Mononuclear cell (primary cell): Measurements from ENCODE around the gene EYA2. TPM values are rescaled to one million over a fixed set of nuclear protein-coding genes. Genes with fewer than 3 reads are reported as not detected.
"Not testable (repeated sequence)": the region's sequence is repeated elsewhere in the genome, so short reads cannot be mapped to it uniquely, and the experiment has no call there.

Experiments
- H3K27me3 ChIP-seq: 2 replicates; pipeline ENCODE4 v1.6.0; 2011; ENCODE audit warnings: low read length, control low read depth; ENCODE audit not compliant: insufficient read depth
- H3K4me1 ChIP-seq: 2 replicates; pipeline ENCODE4 v1.5.1; 2011; ENCODE audit warnings: mild to moderate bottlenecking, low read length, control low read depth; ENCODE audit not compliant: insufficient read depth
- H3K4me3 ChIP-seq: 2 replicates; pipeline ENCODE4 v1.5.1; 2011; ENCODE audit warnings: mild to moderate bottlenecking, low read length, moderate library complexity
- H3K9me3 ChIP-seq: 2 replicates; pipeline ENCODE4 v1.5.1; 2011; ENCODE audit warnings: low read depth, mild to moderate bottlenecking, control low read depth, low read length
- total RNA-seq: library from RNA; depleted of rRNA; stranded (reverse); fragments of >200 nt; gene quantifications from one replicate; pipeline ENCODE4 v1.2.3, GENCODE V29; 2012

The EYA2 gene
- total RNA-seq, 1 donor, result 0.10 TPM

DNA sequence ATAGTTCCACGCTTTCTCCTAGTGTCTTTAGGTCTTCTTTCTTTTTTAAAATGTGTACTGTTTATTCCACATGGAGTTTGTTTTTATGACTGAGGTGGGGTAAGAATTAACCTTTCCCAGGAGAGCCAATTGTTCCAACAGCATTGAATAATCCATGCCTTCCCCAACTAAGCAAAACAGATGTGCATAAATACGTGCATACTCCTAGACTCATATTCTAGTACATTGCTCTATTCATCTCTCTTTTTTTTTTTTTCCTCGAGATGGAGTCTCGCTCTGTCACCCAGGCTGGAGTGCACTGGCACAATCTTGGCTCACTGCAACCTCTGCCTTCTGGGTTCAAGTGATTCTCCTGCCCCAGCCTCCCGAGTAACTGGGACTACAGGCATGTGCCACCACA, 14.7 kb upstream of the EYA2 start:
- H3K4me3 ChIP-seq, H3K4me1 ChIP-seq, H3K9me3 ChIP-seq, H3K27me3 ChIP-seq: not testable (repeated sequence)

DNA sequence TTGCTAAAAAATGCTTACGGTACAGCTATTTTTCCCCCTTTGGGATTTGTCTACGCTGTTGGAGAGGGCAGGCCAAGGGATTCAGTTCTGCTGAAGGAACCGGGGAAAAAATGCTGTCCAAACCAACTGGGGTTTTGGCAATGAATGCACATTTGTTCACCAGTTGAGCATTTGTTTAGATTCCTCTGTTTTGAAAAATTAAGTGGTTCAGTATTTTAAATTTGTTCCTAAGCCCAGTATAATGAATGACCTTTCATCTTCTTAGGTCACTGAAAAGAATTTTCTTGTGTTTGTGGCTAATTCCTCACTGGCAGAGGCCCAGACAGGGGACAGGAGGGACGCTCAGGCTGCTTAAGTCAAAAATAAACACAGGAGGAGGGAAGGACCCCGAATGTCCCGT, 10.8 kb upstream of the EYA2 start:
- Histone ChIP-seq H3K9me3 (no peaks in the 10 kb centered on the region), H3K4me3 (no peak overlapping the region), H3K27me3 (peaks cover 3% of the 10 kb centered on the region), H3K4me1 (no peaks in the 10 kb centered on the region)

DNA sequence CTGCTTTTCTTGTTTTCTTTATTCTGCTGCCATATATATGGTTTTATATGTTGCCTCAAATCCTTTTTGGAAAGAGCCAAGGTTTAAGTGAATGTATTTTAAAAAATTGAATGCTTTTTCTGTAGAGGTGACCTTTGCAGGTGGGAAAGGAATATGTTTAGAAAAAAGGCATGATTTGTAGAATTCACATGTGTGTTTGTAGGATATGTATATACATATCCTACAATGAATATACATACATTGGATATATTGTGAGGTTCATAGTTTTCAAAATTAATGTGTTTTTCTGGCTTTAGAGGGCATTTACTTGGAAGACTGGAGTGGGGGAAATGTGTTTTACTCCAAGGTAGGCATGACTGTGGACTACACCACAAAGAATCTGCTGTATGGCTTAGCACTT, 4.0 kb upstream of the EYA2 start:
- H3K9me3 ChIP-seq, result no peaks in the 10 kb centered on the region
- peaks cover 26% of the 10 kb centered on the region for H3K27me3 ChIP-seq
- H3K4me3 ChIP-seq, result no peak overlapping the region
- no peaks in the 10 kb centered on the region for H3K4me1 ChIP-seq

DNA sequence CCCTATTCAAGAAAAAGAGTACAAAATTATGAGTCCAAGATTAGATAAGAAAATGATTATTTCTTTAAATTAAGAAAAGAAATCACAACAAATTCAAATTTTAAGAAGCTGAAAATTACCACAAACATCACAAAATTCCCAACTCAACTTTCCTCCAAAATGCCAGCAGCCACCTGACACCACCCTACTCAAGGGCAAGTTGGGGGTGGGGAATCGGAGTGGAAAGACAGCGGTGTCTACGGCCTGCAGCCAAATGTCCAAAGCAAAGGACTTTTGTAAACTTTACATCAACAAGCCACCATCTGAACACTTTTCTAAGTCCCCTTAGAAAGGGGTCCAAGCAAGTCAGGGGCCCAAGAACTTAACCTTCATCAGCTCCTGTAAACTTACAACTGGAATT, 1.6 kb upstream of the EYA2 start:
- no peaks in the 10 kb centered on the region for H3K9me3 ChIP-seq
- H3K4me3 ChIP-seq, result no peak overlapping the region
- no peaks in the 10 kb centered on the region for H3K4me1 ChIP-seq
- peaks cover 50% of the 10 kb centered on the region for H3K27me3 ChIP-seq

DNA sequence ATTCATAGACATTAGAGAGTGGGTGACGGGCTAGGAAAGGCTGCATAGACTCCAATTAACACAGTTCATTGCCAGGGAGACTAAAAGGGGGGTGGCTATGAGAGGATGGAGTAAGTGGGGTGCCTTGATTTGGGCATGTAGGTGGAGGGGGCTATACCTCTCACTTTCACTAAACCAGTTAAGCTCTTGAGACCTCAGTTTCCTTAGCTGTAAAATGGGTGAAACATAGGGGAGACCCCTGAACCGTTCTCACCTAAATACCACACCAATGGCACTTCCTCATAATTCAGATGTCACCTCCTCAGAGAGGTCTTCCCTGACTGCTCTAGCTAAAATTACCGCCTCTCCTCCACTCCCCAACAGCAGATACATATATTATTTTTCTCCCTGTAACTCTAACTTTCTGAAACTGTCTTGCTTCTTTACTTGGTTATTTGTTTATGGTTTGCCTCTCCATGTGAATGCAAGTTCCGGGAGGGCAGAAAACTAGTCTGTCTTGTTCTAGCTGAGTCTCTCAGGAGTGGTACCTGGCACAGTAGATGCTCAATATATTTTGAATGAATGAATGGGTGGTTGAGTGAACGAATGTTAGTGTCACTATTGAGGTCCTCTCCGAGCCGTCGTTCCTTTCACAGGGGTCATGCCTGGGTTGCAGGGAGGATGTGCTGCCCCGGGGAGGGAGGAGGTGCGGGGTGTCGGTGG, 615 bp upstream of the EYA2 start:
- H3K4me3 ChIP-seq, result no peak overlapping the region
- no peaks in the 10 kb centered on the region for H3K9me3 ChIP-seq
- peaks cover 55% of the 10 kb centered on the region for H3K27me3 ChIP-seq
- no peaks in the 10 kb centered on the region for H3K4me1 ChIP-seq

DNA sequence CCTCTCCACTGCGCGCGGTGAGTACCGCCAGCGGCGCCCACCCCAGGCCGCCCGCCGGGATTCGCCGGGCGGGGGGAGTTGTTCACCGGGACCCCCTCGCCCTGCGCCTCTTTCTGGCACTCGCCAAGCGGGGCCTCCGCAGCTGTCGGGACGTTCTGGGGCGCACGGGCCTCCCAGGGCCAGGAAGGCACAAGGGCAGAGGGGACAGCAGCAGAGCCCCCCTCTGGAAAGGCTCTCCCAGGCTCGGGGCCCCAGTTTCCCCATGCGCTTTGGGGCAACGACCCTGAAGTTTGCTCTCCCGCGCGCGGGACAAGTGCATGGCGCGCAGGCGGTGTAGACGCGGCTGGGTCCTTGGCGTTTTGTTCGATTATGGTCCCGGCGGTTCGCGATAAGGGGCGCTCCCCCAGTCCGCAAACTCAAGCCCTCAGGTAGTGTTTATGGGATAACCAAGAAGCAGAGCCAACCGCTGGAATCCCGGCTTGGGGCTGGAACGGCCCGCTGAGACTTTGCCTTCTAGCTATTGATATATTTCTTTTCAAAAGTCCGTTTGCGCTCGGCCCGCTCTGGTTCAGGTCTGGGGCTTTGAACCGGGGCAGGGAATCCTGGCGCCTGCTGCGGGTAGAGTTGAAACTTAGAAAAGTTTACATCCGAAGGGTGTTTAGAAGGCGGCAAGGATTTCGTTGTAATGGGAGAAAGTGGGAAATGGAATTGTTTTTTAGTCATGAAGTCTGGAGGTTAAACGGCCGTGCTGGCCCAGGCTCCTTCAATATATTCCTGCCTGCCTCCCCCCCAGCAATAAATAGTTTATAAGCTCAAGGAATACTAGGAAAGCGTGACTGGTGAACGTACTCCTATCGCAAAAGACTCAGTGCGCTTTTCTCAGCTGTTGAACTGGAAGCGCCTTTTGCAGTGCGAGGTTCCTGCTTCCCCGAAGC, 595 bp downstream of the EYA2 start:
- Histone ChIP-seq H3K4me3 (no peak overlapping the region), H3K9me3 (no peaks in the 10 kb centered on the region), H3K27me3 (peaks cover 59% of the 10 kb centered on the region), H3K4me1 (no peaks in the 10 kb centered on the region)

DNA sequence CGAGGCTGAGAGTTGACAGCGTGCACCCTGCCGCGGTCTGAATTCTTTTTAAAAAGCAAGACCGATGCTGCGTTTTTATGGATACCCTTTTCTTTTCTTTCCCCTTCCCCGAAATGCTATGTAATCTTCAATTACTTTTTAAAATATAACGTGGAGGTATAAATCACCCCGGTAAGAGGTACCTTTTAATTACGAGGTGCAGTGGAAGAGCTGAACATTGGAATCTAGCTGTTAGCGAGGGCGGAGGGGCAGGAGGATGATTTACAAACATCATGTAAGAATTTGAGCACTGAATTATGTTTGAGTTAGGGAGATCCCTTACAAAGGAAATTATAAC, 1.2 kb downstream of the EYA2 start:
- Histone ChIP-seq H3K4me3 (no peak overlapping the region), H3K27me3 (peaks cover 59% of the 10 kb centered on the region), H3K9me3 (no peaks in the 10 kb centered on the region), H3K4me1 (no peaks in the 10 kb centered on the region)

DNA sequence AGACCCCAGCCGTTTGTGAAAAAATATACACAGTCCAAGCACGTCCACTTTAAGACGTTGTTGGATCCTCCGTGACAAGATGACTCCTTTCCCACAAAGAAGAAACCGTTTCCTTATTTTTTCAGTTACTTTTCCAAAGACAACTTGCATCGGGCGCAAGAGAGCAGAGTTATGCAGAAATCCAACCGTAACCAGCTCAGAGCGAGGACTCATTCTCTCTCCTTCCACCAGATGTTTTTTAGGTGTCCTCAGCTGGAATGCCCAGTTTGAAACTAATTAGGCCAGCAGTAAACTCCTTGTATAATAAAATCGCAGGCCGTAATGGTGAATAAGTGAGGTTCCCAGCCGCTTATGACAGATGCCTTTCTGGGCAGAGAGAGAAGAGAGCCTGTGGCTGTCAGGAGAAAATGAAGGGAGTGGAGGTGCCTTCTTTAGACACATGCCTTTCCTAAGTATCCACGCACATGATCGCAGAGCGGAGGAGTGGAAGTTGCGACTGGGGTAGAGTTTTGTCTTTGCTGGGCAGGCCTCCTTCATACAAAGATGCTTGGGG, 2.8 kb downstream of the EYA2 start:
- Histone ChIP-seq H3K9me3 (no peaks in the 10 kb centered on the region), H3K4me1 (no peaks in the 10 kb centered on the region), H3K4me3 (no peak overlapping the region), H3K27me3 (peaks cover 59% of the 10 kb centered on the region)

DNA sequence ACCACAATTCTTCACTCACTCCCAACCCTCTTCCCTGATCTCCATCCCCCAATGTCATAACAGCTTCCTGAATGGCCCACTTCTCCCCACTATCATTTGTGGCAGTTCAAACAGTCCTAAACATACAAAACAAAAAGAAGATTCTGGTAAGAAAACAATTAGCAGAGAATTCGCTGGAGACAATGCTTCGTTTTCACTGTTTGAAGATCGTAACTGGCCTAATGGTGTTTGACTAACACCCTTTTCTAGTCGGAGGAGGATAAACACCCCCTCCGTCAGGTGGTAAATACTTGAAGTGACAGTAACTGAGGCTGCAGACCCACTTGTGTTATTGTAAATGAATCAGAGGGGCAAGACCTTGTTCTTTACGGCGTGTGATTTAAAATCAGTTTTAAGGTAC, 3.8 kb downstream of the EYA2 start:
- H3K4me3 ChIP-seq, result no peak overlapping the region
- peaks cover 49% of the 10 kb centered on the region for H3K27me3 ChIP-seq
- no peaks in the 10 kb centered on the region for H3K4me1 ChIP-seq
- no peaks in the 10 kb centered on the region for H3K9me3 ChIP-seq

DNA sequence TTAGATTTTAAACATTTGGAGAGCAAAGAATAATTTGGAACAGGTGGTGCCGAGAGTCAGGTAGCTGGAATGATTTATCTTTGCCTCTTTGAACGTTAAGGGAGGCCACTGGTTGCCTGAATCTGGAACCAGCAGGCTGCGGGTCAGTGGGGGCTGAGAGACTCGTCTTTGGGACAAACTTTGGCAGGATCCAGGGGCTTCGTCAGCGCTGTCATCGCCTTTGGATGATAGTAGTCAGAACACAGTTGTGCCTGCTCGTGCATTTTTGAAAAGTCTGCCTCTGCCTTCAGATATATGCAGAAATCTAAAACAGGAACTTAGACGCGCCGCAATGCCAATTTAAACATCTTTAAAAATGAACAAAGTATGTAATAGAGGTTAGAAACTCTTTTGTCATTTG, 5.0 kb downstream of the EYA2 start:
- Histone ChIP-seq H3K9me3 (no peaks in the 10 kb centered on the region), H3K4me3 (no peak overlapping the region), H3K27me3 (peaks cover 40% of the 10 kb centered on the region), H3K4me1 (no peaks in the 10 kb centered on the region)

DNA sequence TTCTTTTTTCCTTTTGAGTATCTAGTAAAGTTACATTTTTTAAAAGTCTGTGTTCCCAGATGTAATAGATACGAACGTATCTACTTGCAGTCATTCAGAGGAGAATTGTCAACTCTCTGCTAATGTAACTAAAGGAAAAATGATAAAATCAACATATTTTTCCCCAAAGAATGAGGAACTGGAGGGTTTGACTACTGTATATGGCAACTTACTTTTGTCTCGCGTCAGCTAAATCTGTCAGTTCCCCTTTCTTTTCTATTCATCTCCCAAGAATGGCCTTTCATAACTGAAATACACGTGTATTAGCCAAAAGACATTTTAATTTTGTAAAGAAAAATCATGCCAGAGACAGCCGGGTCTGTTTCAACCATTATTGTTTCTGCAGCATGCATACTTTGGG, 5.4 kb downstream of the EYA2 start:
- Histone ChIP-seq H3K4me1 (no peaks in the 10 kb centered on the region), H3K9me3 (no peaks in the 10 kb centered on the region), H3K4me3 (no peak overlapping the region), H3K27me3 (peaks cover 39% of the 10 kb centered on the region)

DNA sequence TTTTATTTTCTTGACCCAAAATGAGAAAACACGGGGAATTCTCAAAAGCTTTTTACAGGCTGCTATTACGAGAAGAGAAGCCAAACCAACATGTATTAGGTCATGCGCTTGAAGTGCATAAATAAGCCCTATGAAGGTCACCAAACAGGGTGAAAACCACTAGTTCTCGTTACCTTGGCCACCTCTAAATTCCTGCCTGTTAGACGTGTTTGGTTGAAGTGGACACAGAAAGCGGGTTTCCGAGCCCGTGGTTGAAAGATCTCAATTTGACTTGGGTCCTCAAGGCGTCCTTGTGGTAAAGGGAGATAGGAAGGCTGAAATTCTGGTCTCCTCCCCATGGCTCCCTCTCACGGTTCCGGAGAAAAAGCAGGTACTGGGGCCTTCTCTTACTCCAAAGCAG, 6.2 kb downstream of the EYA2 start:
- Histone ChIP-seq H3K27me3 (peaks cover 31% of the 10 kb centered on the region), H3K4me1 (no peaks in the 10 kb centered on the region), H3K9me3 (no peaks in the 10 kb centered on the region), H3K4me3 (no peak overlapping the region)

DNA sequence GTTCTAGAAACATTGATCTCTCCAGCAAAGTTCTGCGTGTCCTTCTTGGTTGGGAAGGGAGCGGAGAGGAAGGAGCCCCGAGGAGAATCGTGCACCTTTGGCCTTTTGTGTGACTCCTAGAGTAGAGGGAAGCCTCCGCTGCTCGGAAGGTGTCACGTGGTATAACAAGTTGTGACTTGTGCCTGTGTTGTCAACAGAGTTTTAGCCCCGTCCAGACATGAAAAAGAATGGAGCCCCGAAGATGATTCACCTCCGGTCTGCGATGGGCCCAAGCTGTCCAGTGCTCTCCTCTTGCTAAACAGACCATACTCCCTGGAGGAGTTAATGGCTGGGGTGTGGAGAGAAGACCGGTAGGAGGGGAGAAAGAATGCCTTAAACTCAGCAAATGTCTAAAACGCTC, 7.0 kb downstream of the EYA2 start:
- no peaks in the 10 kb centered on the region for H3K9me3 ChIP-seq
- H3K4me3 ChIP-seq, result no peak overlapping the region
- H3K27me3 ChIP-seq, result peaks cover 23% of the 10 kb centered on the region
- H3K4me1 ChIP-seq, result no peaks in the 10 kb centered on the region

DNA sequence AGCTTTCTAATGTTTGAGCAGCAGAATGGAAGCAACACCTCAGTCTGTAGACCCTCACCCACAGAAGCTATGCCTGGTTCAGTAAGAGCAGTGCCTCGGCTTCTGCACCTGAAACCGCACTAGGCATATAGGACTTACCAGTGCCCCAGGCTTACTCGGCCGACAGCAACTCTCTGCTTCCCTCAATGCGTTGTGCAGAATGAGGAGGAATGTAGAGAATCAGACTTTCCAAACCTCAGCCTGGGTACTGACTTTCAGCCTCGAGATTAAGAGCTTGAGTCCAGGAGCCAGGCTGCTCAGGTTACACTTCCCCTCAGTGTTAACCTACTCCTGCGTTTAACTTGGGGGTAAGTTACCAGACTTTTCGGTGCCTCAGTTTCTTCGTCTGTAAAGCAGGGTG, 8.6 kb downstream of the EYA2 start:
- Histone ChIP-seq H3K4me1 (no peaks in the 10 kb centered on the region), H3K4me3 (no peak overlapping the region), H3K9me3 (no peaks in the 10 kb centered on the region), H3K27me3 (peaks cover 9% of the 10 kb centered on the region)

DNA sequence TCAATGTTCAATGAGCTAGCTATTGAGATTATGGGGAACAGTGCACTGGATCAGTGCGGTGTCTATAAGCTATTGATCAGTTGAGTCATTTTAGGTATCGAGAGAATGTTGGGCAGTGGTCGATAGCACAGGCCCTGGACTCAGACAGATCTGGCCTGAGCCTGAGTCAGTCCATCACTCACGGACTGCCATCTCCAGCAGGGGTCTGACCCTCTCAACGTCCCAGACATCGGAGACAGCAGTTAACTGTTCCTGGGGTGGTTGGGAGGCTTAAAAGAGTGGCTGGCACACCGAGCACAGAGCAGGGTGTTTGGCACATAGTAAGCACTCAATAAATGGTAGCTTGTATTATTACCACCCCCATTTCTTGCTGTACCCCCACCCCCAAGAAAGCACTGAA, 9.3 kb downstream of the EYA2 start:
- H3K4me3 ChIP-seq, result no peak overlapping the region
- H3K4me1 ChIP-seq, result no peaks in the 10 kb centered on the region
- H3K27me3 ChIP-seq, result peaks cover 5% of the 10 kb centered on the region
- H3K9me3 ChIP-seq, result no peaks in the 10 kb centered on the region
